Mesothelial cell of epicardium (in vitro differentiated cells): Measurements from ENCODE around the gene NDUFA11. TPM values are rescaled to one million over a fixed set of nuclear protein-coding genes. Genes with fewer than 3 reads are reported as not detected.

ENCODE experiments used
- DNase-seq, 2 experiments: peaks; one replicate each; pipeline ENCODE4 v3.0.0; 2021; ENCODE audit warnings: low spot score in 2 of 2; ENCODE audit not compliant: unreplicated experiment in 2 of 2
- H3K27ac Mint-ChIP-seq: 2 replicates; pipeline ENCODE4 v1.8.0; 2021; ENCODE audit warnings: mixed read lengths
- H3K27me3 Mint-ChIP-seq: 2 replicates; pipeline ENCODE4 v1.8.0; 2021; ENCODE audit warnings: low read depth, mixed read lengths
- H3K36me3 Mint-ChIP-seq: 2 replicates; pipeline ENCODE4 v1.8.0; 2021; ENCODE audit warnings: mixed read lengths
- H3K4me1 Mint-ChIP-seq: 2 replicates; pipeline ENCODE4 v1.8.0; 2021; ENCODE audit warnings: mixed read lengths
- H3K4me3 Mint-ChIP-seq: 2 replicates; pipeline ENCODE4 v1.8.0; 2021; ENCODE audit warnings: mild to moderate bottlenecking, moderate library complexity, mixed read lengths
- H3K9me3 Mint-ChIP-seq: 2 replicates; pipeline ENCODE4 v1.8.0; 2021; ENCODE audit warnings: mixed read lengths
- CTCF ChIP-seq: fragments of 200-600 bp; sonication (generic); IDR thresholded peaks from one replicate; pipeline ENCODE4 v1.5.0; 2021; ENCODE audit warnings: antibody characterized with exemption; ENCODE audit not compliant: unreplicated experiment
- total RNA-seq: library from RNA; stranded (reverse); gene quantifications from 3 replicates; pipeline ENCODE4 v1.2.1, GENCODE V29; 2021

NDUFA11 gene
- total RNA-seq, 1 donor from 2014 or later: 229 TPM

- peaks cover 15% of the 10 kb centered on the region for H3K4me1 Mint-ChIP-seq
- no peak overlapping the region for H3K4me3 Mint-ChIP-seq
- no peaks in the 10 kb centered on the region for H3K9me3 Mint-ChIP-seq
- no peaks in the 10 kb centered on the region for H3K27me3 Mint-ChIP-seq
- H3K27ac Mint-ChIP-seq: peak overlapping the region; percentile 87
- no peak for DNase-seq
- TF ChIP-seq CTCF: no peak
- peaks cover 18% of the 10 kb centered on the region for H3K36me3 Mint-ChIP-seq
Observed at GRCh38 chr19:5934774-5935472, 31.3 kb upstream of the NDUFA11 start.

DNA sequence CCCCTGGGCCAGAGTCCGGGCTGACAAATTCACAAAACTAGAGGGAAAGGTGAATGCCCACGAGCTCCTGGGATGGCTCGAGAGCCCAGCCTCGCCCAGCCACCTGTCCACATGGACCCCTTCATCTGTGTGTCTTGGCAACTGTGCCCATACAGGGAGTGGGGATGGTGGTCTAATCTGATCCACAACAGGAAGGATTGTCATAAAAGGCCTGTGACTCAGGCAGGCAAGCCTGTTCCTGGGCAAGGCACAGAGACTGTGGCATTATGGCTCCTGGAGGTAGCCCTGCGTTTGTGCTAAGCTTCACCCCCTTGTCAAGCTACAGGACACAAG is 30.4 kb upstream of the NDUFA11 start:
- Mint-ChIP-seq H3K36me3 (peaks cover 18% of the 10 kb centered on the region), H3K9me3 (no peaks in the 10 kb centered on the region), H3K4me1 (peaks cover 15% of the 10 kb centered on the region), H3K27me3 (no peaks in the 10 kb centered on the region), H3K27ac (no peak overlapping the region), H3K4me3 (no peak overlapping the region)
- no peak for DNase-seq
- TF ChIP-seq CTCF: no peak

DNA sequence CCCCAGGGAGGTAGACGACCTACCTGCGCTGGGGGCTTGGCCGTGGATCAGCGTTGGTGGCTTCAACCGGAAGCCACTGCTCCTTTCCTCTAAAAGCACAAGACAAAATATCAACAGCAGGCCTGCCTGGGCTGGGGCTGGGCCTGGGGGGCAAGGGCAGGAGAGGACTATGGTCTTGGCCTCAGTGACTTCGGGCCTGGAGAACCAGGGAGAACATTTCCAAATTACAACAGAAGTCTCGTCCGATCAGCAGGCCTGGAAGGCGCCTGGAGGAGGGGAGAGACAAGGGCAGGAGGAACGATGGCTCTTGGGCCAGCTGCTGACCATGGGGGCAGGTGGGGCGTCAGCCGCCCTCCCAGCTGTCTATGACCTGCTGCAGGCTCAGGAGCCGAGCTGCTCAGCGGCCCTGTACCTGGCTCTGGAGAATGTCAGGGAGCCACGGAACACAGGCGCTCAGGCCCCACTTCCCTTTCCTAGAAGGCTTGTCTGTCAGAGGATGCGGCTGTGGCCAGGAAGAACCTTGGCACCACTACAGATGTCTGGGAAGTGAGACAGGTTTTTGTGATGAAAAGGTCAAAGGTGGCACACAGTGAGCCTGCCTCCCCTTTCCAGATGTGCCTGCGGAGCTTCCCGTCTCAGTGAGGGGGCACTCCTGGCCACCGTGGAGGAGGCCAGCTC is 29.9 kb upstream of the NDUFA11 start:
- Mint-ChIP-seq H3K9me3 (no peaks in the 10 kb centered on the region), H3K4me1 (peaks cover 15% of the 10 kb centered on the region), H3K27ac (peak overlapping the region; percentile 43), H3K36me3 (peaks cover 17% of the 10 kb centered on the region), H3K27me3 (no peaks in the 10 kb centered on the region), H3K4me3 (no peak overlapping the region)
- TF ChIP-seq CTCF: no peak
- no peak for DNase-seq

- no peak for TF ChIP-seq CTCF
- Mint-ChIP-seq H3K27me3 (no peaks in the 10 kb centered on the region), H3K4me1 (peaks cover 11% of the 10 kb centered on the region), H3K9me3 (no peaks in the 10 kb centered on the region), H3K36me3 (peaks cover 20% of the 10 kb centered on the region), H3K27ac (no peak overlapping the region), H3K4me3 (no peak overlapping the region)
- no peak for DNase-seq
Observed at GRCh38 chr19:5932609-5933262, 29.1 kb upstream of the NDUFA11 start.

DNA sequence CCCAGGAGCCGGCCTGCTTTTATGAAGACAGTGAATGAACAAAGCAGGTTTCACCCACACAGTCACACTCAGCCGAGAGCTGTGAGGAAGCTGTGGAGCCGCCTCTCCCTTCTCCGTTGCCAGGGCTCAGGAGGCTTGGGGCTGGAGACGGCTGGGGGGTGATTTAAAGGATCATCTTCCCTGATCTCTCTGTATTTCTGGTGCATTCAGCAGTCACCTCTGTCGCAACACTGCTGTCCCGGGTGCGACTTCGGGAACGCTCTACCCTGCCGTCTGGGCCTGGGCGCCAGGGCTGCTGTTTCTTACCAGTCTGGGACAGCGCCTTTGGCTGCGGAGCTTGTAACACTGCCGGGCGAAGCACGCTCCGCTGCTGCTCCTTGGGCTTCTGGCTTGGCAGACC is 28.6 kb upstream of the NDUFA11 start:
- Mint-ChIP-seq H3K4me1 (peaks cover 9% of the 10 kb centered on the region), H3K27me3 (no peaks in the 10 kb centered on the region), H3K4me3 (no peak overlapping the region), H3K27ac (no peak overlapping the region), H3K9me3 (no peaks in the 10 kb centered on the region), H3K36me3 (peaks cover 20% of the 10 kb centered on the region)
- DNase-seq: no peak
- TF ChIP-seq CTCF: no peak
